ENCODE data around the gene AGBL1. TPM values are rescaled to one million over a fixed set of nuclear protein-coding genes. Genes with fewer than 3 reads are reported as not detected.

AGBL1 gene
- total RNA-seq, 1 experiment from 2014 or later, result not detected

DNA sequence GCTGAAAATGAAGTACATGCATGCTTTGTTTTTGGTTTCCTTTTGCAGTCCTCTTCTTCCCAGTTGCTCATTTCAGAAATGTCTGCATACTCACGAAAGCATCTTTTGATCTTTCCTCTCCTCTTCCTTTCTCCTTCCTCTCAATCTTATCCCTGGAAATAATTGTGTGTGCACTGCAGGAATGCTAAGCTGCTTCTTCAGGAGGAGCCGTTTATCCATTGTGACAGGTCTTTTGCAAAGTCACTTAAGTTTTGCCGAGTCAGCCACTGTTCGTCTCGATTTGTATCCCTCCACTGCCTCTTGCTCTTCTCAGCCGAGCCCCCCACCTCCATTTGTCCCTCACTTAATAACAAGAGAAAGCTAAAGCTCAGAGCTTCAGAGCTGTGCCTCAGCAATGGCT lies 597.6 kb downstream of the AGBL1 start:
- Histone ChIP-seq H3K56ac (ENCODE audit: insufficient read length, low read depth, low read length) (no peak overlapping the region), H3K9ac (ENCODE audit: extremely low read depth, insufficient read length, low read length) (no peak overlapping the region), H4K5ac (ENCODE audit: insufficient read length, low read depth, low read length) (no peak overlapping the region), H2AK5ac (ENCODE audit: insufficient read length, low read length) (no peak overlapping the region), H3K4ac (ENCODE audit: low read depth, low read length) (no peak overlapping the region), H3K9me3 (ENCODE audit: control insufficient read depth, low read depth, low read length) (no peaks in the 10 kb centered on the region), H3K14ac (ENCODE audit: insufficient read depth, low read length) (no peak overlapping the region), H4K8ac (replicated peaks; ENCODE audit: insufficient read length, low read depth, low read length) (no peak overlapping the region), H2BK12ac (ENCODE audit: insufficient read length, low read depth, low read length) (no peak overlapping the region), H3K79me1 (ENCODE audit: insufficient read depth, low read depth, low read length, poor library complexity, severe bottlenecking) (no peaks in the 10 kb centered on the region), H3K4me1 (ENCODE audit: insufficient read depth, low read length) (no peaks in the 10 kb centered on the region), H3T11ph (ENCODE audit: low read length) (no peak overlapping the region), H2BK20ac (ENCODE audit: low read depth, low read length, poor library complexity, severe bottlenecking) (no peak overlapping the region), H2BK5ac (ENCODE audit: insufficient read length, low read length) (no peak overlapping the region), H4K91ac (ENCODE audit: insufficient read length, low read depth, low read length) (no peak overlapping the region), H3K18ac (ENCODE audit: insufficient read length, low read depth, low read length) (no peak overlapping the region), H3K23ac (ENCODE audit: insufficient read length, low read depth, low read length) (no peak overlapping the region), H4K20me1 (ENCODE audit: control insufficient read depth, insufficient read depth, insufficient read length) (no peaks in the 10 kb centered on the region), H2BK120ac (ENCODE audit: low read depth, low read length, poor library complexity, severe bottlenecking) (no peak overlapping the region), H2AFZ (ENCODE audit: low read length) (peak overlapping the region; percentile 42), H3K27me3 (ENCODE audit: insufficient read depth, low read length) (no peaks in the 10 kb centered on the region), H2BK15ac (ENCODE audit: low read depth, low read length) (no peak overlapping the region), H3K4me2 (ENCODE audit: insufficient read depth, insufficient read length, low read length) (no peak overlapping the region), H3K23me2 (ENCODE audit: insufficient read length, low read depth, low read length, poor library complexity, severe bottlenecking) (no peaks in the 10 kb centered on the region), H3K79me2 (ENCODE audit: insufficient read depth, low read length) (no peaks in the 10 kb centered on the region), H3K27ac (ENCODE audit: insufficient read length, low read depth, low read length) (no peak overlapping the region)
- H3K36me3 Mint-ChIP-seq (ENCODE audit: insufficient read depth in 1 of 3, low read depth in 3 of 3), result no peaks in the 10 kb centered on the region
- TF ChIP-seq, protein P1, sequence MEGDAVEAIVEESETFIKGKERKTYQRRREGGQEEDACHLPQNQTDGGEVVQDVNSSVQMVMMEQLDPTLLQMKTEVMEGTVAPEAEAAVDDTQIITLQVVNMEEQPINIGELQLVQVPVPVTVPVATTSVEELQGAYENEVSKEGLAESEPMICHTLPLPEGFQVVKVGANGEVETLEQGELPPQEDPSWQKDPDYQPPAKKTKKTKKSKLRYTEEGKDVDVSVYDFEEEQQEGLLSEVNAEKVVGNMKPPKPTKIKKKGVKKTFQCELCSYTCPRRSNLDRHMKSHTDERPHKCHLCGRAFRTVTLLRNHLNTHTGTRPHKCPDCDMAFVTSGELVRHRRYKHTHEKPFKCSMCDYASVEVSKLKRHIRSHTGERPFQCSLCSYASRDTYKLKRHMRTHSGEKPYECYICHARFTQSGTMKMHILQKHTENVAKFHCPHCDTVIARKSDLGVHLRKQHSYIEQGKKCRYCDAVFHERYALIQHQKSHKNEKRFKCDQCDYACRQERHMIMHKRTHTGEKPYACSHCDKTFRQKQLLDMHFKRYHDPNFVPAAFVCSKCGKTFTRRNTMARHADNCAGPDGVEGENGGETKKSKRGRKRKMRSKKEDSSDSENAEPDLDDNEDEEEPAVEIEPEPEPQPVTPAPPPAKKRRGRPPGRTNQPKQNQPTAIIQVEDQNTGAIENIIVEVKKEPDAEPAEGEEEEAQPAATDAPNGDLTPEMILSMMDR (conservative IDR thresholded peaks at IDR 0.05), result no peak
- WGBS (ENCODE audit: extremely low coverage, insufficient read length, low lambda C conversion rate), result no CpG with 5 or more reads among the region's 6 CpGs
- DNase-seq, result no peak
- H3K27me3 Mint-ChIP-seq (ENCODE audit: low read depth), result no peaks in the 10 kb centered on the region
- H3K4me3 Mint-ChIP-seq, result no peak overlapping the region
- H3K4me1 Mint-ChIP-seq, result peaks cover 7 to 8% of the 10 kb centered on the region in 2 experiments
- H3K27ac Mint-ChIP-seq, result peak overlapping the region in 2 of 3 experiments; percentile 13 to 16; a peak in 2 of 7 replicates
- H3K9me3 Mint-ChIP-seq, result no peaks in the 10 kb centered on the region

Measured in H9 (cell line).